ENCODE results near the gene SHROOM3.

GRCh38 chr4:76569225-76569624, 134.2 kb downstream of the SHROOM3 start:
- TF ChIP-seq CTCF (IDR thresholded peaks at IDR 0.05) (no peak), POLR2A (IDR thresholded peaks at IDR 0.05) (no peak)

Data from adrenal gland (tissue), 5 donors.